22Rv1 (cell line): ENCODE measurements around the gene SMTNL2.

Experiments used
- H3K27ac ChIP-seq: fragments of 450-650 bp; 2 replicates; pipeline ENCODE4 v1.5.1; 2017
- ZFX ChIP-seq: fragments of 450-650 bp; IDR thresholded peaks from 2 replicates; pipeline ENCODE4 v1.6.1; 2017; ENCODE audit warnings: antibody characterized with exemption, borderline replicate concordance
- TF ChIP-seq, protein P1 (sequence below): fragments of 450-650 bp; IDR thresholded peaks from 2 replicates; pipeline ENCODE4 v1.5.1; 2017; ENCODE audit warnings: mild to moderate bottlenecking

The SMTNL2 gene

DNA sequence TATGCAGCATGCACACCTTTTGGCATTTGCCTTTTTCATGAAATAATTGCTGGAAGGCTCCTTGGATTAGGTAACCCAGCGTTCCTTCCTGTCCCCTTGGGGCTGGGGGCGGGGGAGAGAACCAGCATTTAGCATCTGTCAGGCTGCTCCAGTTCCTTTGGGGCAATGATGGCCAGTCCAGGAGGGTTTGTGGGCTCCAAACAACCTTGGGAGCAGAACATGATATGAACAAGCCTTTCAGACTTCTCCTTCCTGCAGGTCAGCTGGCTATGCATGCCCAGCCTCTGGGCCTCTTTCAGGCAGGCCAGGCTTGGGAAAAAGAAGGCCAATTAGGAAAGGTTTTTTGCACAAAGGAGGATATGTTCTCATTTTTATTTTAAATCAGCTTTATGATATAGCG, 1.1 kb upstream of the SMTNL2 start:
- TF ChIP-seq, protein P1, sequence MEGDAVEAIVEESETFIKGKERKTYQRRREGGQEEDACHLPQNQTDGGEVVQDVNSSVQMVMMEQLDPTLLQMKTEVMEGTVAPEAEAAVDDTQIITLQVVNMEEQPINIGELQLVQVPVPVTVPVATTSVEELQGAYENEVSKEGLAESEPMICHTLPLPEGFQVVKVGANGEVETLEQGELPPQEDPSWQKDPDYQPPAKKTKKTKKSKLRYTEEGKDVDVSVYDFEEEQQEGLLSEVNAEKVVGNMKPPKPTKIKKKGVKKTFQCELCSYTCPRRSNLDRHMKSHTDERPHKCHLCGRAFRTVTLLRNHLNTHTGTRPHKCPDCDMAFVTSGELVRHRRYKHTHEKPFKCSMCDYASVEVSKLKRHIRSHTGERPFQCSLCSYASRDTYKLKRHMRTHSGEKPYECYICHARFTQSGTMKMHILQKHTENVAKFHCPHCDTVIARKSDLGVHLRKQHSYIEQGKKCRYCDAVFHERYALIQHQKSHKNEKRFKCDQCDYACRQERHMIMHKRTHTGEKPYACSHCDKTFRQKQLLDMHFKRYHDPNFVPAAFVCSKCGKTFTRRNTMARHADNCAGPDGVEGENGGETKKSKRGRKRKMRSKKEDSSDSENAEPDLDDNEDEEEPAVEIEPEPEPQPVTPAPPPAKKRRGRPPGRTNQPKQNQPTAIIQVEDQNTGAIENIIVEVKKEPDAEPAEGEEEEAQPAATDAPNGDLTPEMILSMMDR = no peak
- no peak for TF ChIP-seq ZFX
- H3K27ac ChIP-seq = no peak overlapping the region

DNA sequence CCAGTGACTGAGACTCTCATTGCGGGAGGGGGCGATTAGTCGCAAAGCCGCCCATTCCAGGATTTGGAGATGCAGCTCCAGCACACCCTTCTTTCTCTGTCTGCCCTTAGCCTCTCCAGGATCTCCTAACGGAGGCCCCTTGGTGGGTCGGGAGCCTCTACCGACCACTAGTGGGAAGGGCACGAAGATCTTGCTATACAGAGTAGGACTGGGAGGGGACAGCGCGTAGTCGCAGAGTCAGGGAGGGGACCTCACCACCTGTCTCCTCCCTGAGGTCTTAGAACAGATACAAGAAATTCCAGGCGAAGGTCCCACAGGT, 588 bp upstream of the SMTNL2 start:
- H3K27ac ChIP-seq = no peak overlapping the region
- no peak for TF ChIP-seq ZFX
- TF ChIP-seq, protein P1 = peak; percentile 18; the same call in 1 of the 2 replicates

DNA sequence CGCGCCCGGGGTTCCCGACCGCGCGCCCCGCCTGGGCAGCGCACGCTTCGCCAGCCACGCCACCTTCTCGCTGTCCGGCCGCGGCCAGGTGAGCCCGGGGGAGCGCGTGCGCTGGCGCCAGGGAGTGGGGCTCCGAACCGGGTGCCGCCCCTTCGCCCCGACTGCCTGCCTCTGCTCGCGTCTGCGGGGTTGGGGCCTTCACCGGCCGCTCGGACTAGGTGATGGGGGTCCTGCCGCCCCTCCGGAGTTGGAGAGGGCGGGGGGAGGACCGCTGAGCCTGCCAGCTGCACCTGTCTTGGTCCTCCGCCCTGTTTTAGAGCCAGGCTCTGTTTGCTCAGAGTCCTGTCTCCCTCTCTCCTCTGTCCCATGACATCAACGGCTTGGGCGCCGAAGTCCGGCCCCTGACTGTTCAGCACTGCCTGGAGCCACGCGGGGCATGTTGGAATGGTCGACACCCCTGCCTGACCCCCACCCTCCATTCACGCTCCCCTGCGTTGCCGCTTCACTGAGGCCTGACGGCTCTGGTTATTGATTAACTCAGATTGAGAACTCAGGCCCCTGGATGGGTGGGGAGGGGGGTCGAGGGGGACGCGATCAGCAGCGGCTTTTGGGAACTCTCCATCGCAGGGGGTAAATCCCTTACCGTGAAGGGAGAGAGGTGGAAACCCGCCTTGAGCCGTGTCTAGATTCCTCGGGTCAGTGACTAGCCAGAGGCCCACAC, 748 bp downstream of the SMTNL2 start:
- no peak overlapping the region for H3K27ac ChIP-seq
- TF ChIP-seq, protein P1 = no peak
- no peak for TF ChIP-seq ZFX

DNA sequence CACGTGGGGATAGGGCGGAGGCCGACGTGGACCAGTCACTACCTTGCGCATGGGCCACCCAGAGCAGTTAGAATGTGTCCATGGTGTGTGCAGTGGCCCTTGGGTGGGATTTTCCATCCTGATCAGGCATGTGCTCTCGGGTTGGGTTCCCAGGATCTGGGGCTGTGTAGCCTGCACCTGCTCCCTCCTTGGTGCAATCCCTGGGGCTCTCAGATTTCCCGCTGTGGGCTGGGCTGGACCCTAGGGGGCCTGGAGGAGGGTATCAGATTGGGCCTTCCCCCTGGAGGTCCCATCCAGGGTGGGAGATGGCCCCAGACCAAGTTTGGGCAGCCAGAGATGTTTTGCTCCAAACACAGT, 1.3 kb downstream of the SMTNL2 start:
- TF ChIP-seq, protein P1 = no peak
- TF ChIP-seq ZFX = no peak
- no peak overlapping the region for H3K27ac ChIP-seq

DNA sequence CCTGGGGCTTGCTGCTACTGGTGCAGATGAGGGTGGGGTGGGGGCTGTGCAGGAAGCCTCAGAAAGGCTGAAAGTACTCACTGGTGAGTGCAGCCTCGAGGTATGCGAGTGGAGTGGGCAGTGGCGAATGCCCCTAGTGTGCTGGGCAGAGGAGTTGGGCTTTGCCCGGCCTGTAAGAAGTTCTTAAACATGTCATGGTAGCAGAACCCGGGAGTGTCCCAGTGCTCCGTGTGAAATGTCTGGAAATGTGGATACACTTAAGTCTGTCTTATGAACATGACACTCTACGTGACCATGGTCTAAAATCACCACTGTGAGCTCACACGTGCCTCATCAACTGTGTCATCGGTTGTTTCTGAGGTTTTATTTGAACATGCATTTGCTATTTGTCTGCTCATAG, 1.7 kb downstream of the SMTNL2 start:
- TF ChIP-seq, protein P1 = no peak
- TF ChIP-seq ZFX = no peak
- no peak overlapping the region for H3K27ac ChIP-seq

DNA sequence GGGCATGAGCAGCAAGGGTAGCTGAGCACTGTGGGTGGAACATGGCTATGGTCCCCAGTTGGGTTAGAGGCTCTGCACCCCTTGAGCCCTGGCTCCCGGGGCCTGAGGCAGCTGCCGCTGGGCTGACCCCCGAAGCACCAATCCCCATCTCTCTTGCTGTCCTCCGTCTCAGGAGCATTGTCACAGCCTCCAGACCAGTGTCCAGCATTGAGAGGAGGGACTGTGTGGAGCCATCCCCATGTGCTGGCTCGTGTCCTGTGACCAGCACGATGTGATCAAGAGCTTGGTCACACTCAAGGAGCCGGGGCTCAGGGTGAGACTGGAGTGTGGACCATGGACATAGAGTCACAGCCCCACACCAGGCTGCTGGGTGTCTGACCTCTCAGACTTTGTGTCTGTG, 2.9 kb downstream of the SMTNL2 start:
- no peak overlapping the region for H3K27ac ChIP-seq
- no peak for TF ChIP-seq ZFX
- TF ChIP-seq, protein P1 = no peak

DNA sequence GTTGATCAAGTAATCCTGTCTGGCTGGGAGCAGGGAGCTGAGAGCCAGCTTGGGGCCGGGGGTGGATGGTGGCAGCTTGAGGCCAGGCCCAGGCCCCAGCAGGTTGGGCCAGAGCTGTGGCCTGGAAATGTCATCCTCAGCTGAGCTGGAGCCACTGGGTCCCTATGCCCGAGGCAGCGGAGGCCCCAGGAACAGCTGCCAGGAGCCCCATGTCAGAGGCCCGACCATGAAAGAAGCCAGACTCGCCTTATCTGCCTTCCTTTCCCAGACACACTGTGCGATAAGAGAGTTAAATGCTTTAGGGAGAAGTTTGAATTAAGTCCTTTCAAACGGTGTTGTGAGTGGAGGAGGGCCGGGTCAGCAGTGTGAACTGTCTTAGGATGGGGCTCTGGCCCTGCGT, 3.5 kb downstream of the SMTNL2 start:
- TF ChIP-seq, protein P1 = no peak
- TF ChIP-seq ZFX = no peak

More for the DNA sequence above, 3.5 kb downstream of the SMTNL2 start:
- H3K27ac ChIP-seq = no peak overlapping the region
